ENCODE data around the gene RSPO4. TPM values are rescaled to one million over a fixed set of nuclear protein-coding genes. Genes with fewer than 3 reads are reported as not detected.
A peak's percentile ranks its signal among the peaks of the same experiment; 100 is the strongest.

The RSPO4 gene
- total RNA-seq, 2 experiments from 2014 or later: 0.10 TPM; not detected in 1

- H3K27me3 Mint-ChIP-seq: peaks cover 14% of the 10 kb centered on the region
- H3K9me3 Mint-ChIP-seq: no peaks in the 10 kb centered on the region
- DNase-seq: no peak
- POLR2A ChIA-PET: interaction anchor here (0.5 kb wide), 1 partner anchor 1645 kb away, joined by 3 read pairs; the partner anchor contains the start of gene IDH3B
- H3K36me3 Mint-ChIP-seq (ENCODE audit: low read depth): no peaks in the 10 kb centered on the region
- H3K4me1 Mint-ChIP-seq: no peaks in the 10 kb centered on the region
- CTCF ChIA-PET: no interaction called here
- H3K27ac Mint-ChIP-seq: no peak overlapping the region
- H3K4me3 Mint-ChIP-seq: no peak overlapping the region
Observed at GRCh38 chr20:1019344-1019743, 17.2 kb upstream of the RSPO4 start.

GRCh38 chr20:1017677-1018076, 15.6 kb upstream of the RSPO4 start:
- Mint-ChIP-seq H3K36me3 (ENCODE audit: low read depth) (no peaks in the 10 kb centered on the region), H3K27ac (no peak overlapping the region), H3K27me3 (peaks cover 5% of the 10 kb centered on the region), H3K4me1 (no peaks in the 10 kb centered on the region), H3K9me3 (no peaks in the 10 kb centered on the region), H3K4me3 (no peak overlapping the region)
- no peak for DNase-seq
- ChIA-PET CTCF (interaction anchor here (0.9 to 1.2 kb wide), 2 partner anchors 15 to 62 kb away, joined by 3 to 4 read pairs; no protein-coding TSS in a partner anchor), POLR2A (no interaction called here)

DNA sequence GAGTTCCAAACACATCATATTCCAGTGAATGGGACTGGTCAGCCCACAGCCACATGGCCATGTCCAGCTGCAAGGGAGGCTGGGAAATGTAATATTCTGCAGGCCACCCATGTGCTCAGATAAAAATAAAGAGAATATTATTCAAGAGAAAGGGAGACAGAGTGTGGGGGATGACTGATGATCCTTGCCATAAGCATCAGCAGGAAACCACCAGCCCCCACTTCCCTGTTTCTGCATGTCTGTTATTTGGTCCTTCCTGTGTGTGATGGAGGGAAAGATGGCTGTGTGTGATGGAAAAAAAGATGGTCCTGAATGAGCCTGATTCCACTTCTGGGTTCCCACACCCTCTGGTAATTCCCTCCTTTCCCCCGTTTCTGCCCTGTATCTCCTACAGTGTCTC, 13.1 kb upstream of the RSPO4 start:
- CTCF ChIA-PET: interaction anchor here (0.6 kb wide), 1 partner anchor 12 kb away, joined by 3 read pairs; the partner anchor contains the start of gene RSPO4
- POLR2A ChIA-PET: no interaction called here
- DNase-seq: no peak
- peaks cover 4% of the 10 kb centered on the region for H3K27me3 Mint-ChIP-seq
- no peaks in the 10 kb centered on the region for H3K9me3 Mint-ChIP-seq
- H3K4me1 Mint-ChIP-seq: no peaks in the 10 kb centered on the region
- no peak overlapping the region for H3K4me3 Mint-ChIP-seq
- no peak overlapping the region for H3K27ac Mint-ChIP-seq
- H3K36me3 Mint-ChIP-seq (ENCODE audit: low read depth): no peaks in the 10 kb centered on the region

DNA sequence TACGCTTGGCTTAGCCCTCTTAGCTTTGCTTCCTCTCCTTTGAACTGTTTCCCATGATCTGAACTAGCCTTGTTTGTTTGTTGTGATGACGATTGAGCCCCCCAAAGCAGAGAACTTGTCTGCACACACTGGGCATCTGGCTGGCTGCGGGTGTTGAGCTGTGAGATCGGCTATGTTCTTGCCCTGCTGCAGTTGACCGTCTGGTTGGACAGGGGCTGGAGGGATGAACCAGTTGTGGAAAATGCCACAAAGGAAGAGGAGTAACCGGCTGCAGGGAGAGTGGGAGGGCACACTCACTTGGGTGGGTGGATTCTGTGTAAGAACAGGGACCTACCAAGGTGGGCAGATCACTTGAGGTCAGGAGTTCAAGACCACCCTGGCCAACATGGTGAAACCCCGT, 12.4 kb upstream of the RSPO4 start:
- Mint-ChIP-seq H3K9me3 (no peaks in the 10 kb centered on the region), H3K4me3 (no peak overlapping the region), H3K36me3 (ENCODE audit: low read depth) (no peaks in the 10 kb centered on the region), H3K27ac (no peak overlapping the region), H3K4me1 (no peaks in the 10 kb centered on the region), H3K27me3 (no peaks in the 10 kb centered on the region)
- DNase-seq: no peak
- POLR2A ChIA-PET: no interaction called here
- CTCF ChIA-PET: interaction anchor here (0.6 to 1.2 kb wide), 2 partner anchors 12 to 14 kb away, joined by 3 read pairs; partner anchors contain the start of gene RSPO4

- DNase-seq: no peak
- Mint-ChIP-seq H3K4me3 (no peak overlapping the region), H3K36me3 (ENCODE audit: low read depth) (no peaks in the 10 kb centered on the region), H3K4me1 (no peaks in the 10 kb centered on the region), H3K27ac (no peak overlapping the region), H3K27me3 (no peaks in the 10 kb centered on the region), H3K9me3 (no peaks in the 10 kb centered on the region)
- ChIA-PET POLR2A (no interaction called here), CTCF (interaction anchor here (1.2 kb wide), 1 partner anchor 13 kb away, joined by 3 read pairs; no protein-coding TSS in a partner anchor)
Observed at GRCh38 chr20:1013566-1014340, 11.6 kb upstream of the RSPO4 start.

DNA sequence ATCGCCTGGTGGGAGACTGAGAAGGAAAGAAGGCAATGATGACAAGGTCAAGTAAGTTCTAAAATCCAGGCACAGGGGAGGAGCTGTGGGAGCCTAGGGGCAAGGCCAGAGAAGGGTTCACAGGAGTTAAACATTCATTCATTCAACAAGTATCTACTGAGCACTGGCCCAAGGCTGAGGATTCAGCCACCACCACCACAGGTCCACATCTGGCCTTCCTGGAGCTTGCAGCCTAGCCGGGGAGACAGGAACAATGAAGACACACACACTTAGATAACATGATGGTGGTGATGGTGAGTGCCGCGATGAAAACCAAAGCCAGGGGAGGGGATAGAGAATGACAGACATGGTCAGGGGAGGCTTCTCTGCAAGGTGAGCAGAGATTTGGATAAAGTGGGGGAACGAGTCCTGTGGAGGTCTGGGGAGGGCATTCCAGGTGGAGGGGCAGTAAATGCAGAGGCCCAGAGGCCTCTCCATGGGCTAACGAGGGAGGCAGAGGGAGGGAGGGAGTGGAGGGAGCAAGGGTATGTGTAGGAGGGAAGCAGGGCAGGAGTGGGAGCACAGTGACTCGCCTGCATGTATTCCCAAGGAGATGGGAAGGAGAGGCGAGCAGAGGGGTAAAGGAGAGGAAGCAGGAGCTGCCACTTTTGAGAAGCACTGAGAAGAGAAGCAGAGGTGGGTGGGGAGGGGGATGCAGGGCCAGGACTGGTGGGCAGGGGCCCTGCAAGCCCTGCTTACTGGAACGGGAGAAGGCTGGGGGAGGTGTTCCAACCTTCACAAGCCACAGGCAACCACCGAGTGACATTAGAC, 10.5 kb upstream of the RSPO4 start:
- no peak overlapping the region for H3K4me3 Mint-ChIP-seq
- H3K36me3 Mint-ChIP-seq (ENCODE audit: low read depth): no peaks in the 10 kb centered on the region
- ChIA-PET CTCF (no interaction called here), POLR2A (no interaction called here)
- no peak overlapping the region for H3K27ac Mint-ChIP-seq
- no peaks in the 10 kb centered on the region for H3K9me3 Mint-ChIP-seq
- peaks cover 3% of the 10 kb centered on the region for H3K27me3 Mint-ChIP-seq
- DNase-seq: no peak
- H3K4me1 Mint-ChIP-seq: no peaks in the 10 kb centered on the region

DNA sequence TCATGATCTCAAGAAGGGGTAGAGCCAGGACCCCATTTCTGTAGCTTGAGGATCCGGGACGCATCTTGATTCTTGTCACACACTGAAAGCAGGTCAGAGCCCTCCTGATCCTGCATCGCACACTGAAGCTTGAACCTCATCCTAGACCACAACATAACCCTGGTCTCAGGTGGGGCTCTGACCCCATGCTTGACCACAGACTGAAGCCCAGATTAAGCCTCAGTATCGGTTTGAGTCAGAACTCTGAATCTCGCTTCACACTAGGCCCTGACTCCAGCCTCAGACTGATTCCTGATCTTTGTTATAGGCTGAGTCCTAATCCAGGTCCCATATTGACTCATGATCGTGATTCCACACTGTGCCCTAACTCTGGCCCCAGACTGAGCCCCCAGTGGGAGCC, 8.5 kb upstream of the RSPO4 start:
- Mint-ChIP-seq H3K4me1 (no peaks in the 10 kb centered on the region), H3K9me3 (no peaks in the 10 kb centered on the region), H3K36me3 (ENCODE audit: low read depth) (no peaks in the 10 kb centered on the region), H3K4me3 (no peak overlapping the region), H3K27ac (no peak overlapping the region), H3K27me3 (peaks cover 4% of the 10 kb centered on the region)
- DNase-seq: no peak
- ChIA-PET CTCF (no interaction called here), POLR2A (no interaction called here)

DNA sequence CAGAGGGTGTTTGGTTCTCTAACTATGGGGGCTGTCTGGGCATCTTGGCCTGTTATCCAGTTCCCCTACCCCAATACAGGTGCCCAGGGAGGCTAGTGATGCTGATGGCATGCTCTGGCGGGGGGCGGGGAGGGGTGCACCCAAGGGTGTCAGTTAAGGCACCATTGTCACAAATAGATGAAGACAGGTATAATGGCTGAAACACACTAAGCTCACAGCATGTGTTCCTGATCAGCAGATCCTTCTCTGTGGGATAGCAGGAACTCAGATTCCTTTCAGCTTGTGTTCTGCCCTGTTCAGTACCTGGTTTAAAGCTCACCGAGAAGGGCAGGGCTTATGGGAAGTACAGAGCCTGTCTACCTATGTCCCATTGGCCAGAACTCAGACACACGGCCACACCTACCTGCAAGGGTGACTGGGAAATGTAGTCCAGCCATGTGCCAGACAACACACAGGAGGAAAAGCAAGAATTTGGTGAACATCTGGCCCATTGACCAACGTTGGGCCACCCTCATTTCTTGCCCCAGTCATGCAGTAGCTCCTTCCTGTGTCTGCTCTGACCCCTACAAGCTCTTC, 3.4 kb upstream of the RSPO4 start:
- H3K36me3 Mint-ChIP-seq (ENCODE audit: low read depth): no peaks in the 10 kb centered on the region
- peak; percentile 29 for DNase-seq
- H3K27me3 Mint-ChIP-seq: peaks cover 42% of the 10 kb centered on the region
- H3K9me3 Mint-ChIP-seq: no peaks in the 10 kb centered on the region
- ChIA-PET POLR2A (no interaction called here), CTCF (no interaction called here)
- H3K4me3 Mint-ChIP-seq: no peak overlapping the region
- H3K27ac Mint-ChIP-seq: no peak overlapping the region
- peaks cover 5% of the 10 kb centered on the region for H3K4me1 Mint-ChIP-seq

DNA sequence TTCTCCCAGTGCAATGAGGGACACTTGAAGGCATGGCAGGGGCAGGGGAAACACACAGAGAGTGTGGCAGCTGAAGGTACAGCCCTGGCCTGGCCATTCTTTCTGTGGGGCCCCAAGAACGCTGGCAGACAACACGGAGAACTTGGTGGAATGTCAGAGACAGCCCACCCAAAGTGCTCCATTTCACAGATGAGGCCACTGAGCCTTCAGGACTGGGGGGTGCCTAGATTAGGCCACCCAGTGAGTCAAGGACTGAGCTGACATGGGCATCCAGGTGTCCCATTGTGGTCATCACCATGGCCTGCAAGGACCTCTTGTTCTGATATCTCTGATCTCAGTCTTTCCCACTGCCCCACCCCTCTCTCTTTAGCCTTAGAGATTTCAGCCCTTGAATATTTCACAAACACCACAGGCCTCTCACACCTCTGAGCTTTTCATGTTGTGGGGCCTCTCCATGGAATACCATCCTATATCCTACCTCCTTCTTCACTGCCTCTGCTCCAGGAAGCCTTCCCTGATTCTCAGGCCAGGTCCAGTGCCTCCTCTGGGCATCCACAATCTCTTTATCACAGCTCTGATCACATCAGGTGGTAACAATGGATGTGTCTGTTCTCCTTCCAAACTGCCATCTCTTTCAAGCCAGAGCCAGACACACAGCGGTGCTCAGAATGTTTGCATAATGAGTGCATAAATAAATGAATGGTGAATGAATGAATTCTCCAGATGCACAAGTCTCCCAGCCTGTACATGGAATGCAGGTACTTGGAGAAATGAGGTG, 2.0 kb upstream of the RSPO4 start:
- Mint-ChIP-seq H3K4me3 (no peak overlapping the region), H3K36me3 (ENCODE audit: low read depth) (no peaks in the 10 kb centered on the region), H3K4me1 (peaks cover 5% of the 10 kb centered on the region), H3K27me3 (peaks cover 48% of the 10 kb centered on the region), H3K9me3 (no peaks in the 10 kb centered on the region), H3K27ac (no peak overlapping the region)
- ChIA-PET POLR2A (no interaction called here), CTCF (no interaction called here)
- no peak for DNase-seq

GRCh38 chr20:1002682-1003561, 811 bp upstream of the RSPO4 start:
- no peak for DNase-seq
- Mint-ChIP-seq H3K27ac (no peak overlapping the region), H3K36me3 (ENCODE audit: low read depth) (no peaks in the 10 kb centered on the region), H3K27me3 (peaks cover 48% of the 10 kb centered on the region), H3K4me3 (peak overlapping the region; percentile 14), H3K9me3 (no peaks in the 10 kb centered on the region), H3K4me1 (peaks cover 5% of the 10 kb centered on the region)
- ChIA-PET POLR2A (no interaction called here), CTCF (interaction anchor here (1.4 kb wide), 1 partner anchor 12 kb away, joined by 3 read pairs; no protein-coding TSS in a partner anchor)

DNA sequence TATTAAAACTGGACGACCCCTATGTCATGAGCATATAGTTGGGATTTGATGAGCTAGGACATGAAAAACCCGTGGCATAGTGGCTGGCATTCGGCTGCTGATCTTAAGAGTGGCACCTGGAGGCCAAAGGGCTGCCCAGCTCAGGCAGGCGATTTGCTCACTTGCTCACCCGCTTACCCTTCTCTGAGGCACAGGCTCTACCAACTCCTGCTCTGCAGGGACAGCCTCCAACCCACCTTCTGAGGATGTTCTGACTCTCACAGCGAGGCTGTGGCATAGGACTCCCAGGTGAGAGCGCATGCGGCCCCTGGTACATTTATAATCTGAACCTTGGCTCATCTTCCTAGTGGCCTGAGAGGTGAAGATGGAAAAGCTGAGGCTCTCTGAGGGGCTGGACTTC, 995 bp downstream of the RSPO4 start:
- CTCF ChIA-PET: interaction anchor here (0.6 to 1.0 kb wide), 3 partner anchors 13 to 284 kb away, joined by 3 to 4 read pairs (median 3); no protein-coding TSS in a partner anchor

More for the DNA sequence above, 995 bp downstream of the RSPO4 start:
- Mint-ChIP-seq H3K27ac (no peak overlapping the region), H3K36me3 (ENCODE audit: low read depth) (no peaks in the 10 kb centered on the region), H3K4me3 (no peak overlapping the region), H3K4me1 (peaks cover 5% of the 10 kb centered on the region), H3K9me3 (no peaks in the 10 kb centered on the region), H3K27me3 (peaks cover 44% of the 10 kb centered on the region)
- POLR2A ChIA-PET: no interaction called here
- no peak for DNase-seq
